NT2/D1 (cell line): ENCODE measurements around the gene H2BK1.

Experiments used
- SUZ12 ChIP-seq: IDR thresholded peaks from 2 replicates; pipeline ENCODE4 v1.6.1; 2011; ENCODE audit not compliant: insufficient read length, insufficient read depth; ENCODE audit errors: extremely low read depth
- YY1 ChIP-seq: IDR thresholded peaks from 2 replicates; pipeline ENCODE4 v1.6.1; 2011; ENCODE audit not compliant: insufficient read length, insufficient read depth
- ZNF274 ChIP-seq: IDR thresholded peaks from 2 replicates; pipeline ENCODE4 v1.6.1; 2011; ENCODE audit warnings: mild to moderate bottlenecking, low read depth, low read length

GRCh38 chr7:151257990-151258389 is 47.7 kb upstream of the H2BK1 start:
- TF ChIP-seq SUZ12 (no peak), ZNF274 (no peak), YY1 (no peak)
